ENCODE results near the gene CD300C.
"Not testable (repeated sequence)": the region's sequence is repeated elsewhere in the genome, so short reads cannot be mapped to it uniquely, and the experiment has no call there.

The CD300C gene

DNA sequence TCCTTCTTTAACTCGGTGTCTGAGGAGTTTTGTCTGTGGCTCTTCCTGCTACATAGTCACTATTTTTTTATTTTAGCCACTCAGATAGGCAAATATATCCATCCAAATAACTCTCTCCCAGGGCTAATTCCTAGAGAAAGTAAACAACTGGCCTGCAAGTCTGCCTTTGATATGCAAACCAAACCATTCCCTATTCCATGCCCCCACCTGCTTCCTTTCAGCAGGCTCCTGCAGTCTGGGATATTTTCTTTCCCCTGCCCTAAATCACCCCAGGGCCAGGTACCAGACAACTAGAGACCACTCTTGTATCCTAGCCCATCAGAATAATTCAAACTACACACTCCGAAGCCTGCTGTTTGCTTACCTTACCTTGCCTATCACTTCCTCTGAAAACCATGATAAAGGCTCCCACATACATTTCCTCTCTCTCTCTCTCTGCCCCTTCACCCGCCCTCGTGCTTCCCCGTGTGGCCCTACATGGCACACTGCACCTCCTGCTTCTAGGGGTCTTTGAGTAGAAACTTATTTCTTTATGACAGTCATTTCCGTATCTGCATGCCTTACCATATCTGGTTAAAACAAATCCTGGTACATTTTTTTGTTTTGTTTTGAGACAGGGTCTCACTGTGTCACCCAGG is 13.1 kb upstream of the CD300C start:
- DNase-seq = no peak

DNA sequence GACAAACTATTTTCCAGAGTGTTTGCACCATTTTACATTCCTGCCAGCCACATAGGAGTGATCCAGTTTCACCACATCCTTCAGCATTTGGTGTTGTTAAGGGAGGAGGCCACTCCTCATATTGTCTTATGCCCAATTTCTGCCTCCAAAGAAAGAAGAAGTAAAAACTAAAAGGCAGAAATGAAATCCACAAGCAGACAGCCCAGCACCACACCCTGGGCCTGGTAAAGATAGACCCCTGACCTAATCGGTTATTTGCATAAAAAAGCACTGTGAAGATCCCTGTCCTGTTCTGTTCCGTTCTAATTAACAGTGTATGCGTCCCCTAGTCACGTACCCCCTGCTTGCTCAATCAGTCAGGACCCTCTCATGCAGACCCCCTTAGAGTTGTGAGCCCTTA is 12.5 kb upstream of the CD300C start:
- DNase-seq = not testable (repeated sequence)

DNA sequence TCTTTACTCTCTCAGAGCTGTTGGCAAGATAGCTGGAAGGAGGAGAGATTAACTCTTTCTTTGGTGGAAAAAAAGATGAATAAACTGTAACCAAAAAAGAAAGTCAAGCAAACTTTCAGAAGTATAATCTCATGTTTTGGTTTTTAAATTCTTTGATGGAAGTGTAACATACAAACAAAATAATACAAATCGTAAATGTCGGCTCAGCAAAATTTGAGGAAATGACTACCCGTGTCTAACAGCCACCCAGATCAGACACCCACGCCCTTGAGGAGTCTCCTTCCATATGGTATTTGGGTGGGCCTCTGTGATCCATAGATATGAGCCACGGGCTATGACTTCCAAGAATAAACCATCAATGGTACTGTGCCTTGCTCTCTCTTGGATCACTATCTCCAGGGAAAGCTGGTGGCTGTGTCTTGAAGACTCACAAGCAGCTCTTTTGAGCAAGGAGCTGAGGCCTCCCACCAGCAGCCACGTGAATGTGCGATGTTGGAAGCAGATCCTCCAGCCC is 9.6 kb upstream of the CD300C start:
- DNase-seq = no peak

DNA sequence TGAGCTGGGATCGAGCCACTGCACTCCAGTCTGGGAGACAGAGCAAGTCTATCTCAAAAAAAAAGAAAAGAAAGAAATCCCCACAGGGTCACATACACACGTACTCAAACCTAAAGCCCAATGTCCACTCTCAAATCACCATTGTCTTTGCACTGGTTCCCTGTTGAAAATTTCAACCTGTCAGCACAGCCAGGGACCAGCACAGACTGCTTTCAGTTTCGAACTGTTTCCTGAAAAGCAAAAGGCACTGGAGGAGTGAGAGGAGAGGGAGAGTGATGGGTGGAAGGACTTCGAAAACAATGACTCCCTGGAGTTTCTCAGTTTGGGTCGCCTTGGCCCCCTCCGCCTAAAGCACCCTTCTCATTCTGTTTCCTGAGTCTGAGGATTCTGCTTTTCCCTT is 9.0 kb upstream of the CD300C start:
- no peak for DNase-seq

DNA sequence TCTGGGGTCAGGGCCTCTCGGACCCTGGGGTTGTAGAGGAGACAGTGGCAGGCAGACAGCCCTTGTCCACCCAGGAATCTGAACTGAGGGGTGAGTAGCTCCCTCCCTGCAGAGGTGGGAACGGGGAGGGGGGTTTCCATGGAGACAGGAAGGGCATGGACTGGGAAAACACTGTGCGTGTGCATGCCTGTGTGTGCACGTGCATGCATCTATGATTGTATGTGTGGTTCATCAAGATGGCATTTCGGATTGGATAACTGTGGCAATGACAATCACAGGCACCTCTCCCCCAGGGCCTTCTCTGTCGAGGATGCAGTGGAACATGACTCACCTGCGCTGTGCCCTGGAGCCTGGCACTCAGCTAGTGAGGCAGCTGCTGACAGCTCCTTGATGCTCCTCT is 6.1 kb upstream of the CD300C start:
- no peak for DNase-seq

DNA sequence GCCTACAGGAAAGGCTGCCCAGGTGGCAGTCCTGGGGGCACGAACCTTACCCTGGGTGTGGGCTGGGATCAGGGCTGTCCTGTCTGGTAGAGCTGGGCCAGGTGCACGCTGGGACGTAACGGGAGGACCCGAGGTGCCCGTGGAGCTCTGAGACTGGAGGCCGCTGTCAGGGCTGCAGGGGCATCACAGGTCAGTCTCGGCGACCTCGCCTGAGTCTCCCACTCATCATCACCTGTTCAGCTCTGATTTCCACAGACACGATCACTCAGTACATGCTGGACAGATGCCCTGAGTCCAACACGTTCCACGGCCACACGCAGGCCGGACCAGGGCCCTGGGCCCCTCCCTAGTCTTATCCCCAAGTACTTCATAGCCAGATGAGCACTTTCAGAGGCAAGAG is 4.7 kb upstream of the CD300C start:
- DNase-seq = no peak

DNA sequence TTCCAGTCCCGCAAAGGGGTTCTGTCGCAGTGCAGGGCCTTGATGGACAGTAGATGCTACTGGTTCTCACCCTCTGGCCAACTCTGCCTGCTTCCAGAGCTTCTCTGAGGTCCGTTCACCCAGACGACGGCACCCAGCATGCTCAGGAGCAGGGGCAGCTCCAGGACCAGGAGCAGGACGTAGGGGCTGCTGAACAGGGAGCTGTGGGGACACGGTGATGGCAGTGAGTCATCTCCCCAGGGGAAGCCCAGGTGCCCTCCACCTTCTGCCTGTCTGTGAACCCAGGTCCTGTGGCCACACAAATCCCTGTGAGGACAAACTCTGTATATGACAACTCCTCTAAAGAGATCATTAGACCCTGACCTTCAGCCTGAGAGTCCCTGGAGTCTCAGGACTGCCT is 3.4 kb upstream of the CD300C start:
- DNase-seq = no peak

DNA sequence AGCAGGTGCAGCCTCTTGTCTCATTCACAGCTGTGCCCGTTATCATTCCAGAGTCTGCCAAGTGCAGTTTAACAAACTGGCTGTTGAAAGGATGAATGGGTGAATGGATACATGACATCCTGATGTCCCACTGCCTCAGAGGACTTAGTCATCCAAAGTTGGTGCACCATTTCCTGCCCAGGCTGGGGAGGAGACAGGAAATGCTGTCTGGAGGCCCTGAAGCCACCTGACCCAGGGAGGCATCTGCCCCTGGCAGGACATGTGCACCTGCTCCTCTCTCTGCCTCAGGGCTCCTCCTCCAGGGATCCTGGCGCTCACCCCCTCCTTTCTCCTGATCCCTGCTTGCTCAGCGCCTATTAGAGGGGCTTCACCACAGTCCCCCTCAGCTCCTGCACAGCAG is 1.8 kb upstream of the CD300C start:
- DNase-seq = peak; percentile 18

DNA sequence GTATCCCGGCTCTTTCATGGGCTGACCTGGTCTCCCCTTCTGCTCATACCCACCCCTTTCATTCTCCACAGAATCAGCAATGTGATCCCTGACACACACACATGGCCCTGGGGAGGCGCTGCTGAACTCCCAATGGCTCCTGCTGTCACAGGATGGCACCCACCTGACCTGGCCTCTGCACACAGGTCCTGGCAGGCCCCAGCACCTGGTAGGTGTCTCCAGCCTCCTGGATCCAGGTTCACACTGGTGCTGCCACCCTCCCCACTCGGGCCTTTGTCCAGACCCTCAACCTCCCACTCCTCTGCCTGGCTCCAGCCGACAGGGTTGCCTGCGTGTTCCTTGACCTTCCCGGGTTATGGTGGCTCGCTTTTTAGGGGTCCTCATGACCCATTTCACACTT is 1.3 kb upstream of the CD300C start:
- DNase-seq = no peak

DNA sequence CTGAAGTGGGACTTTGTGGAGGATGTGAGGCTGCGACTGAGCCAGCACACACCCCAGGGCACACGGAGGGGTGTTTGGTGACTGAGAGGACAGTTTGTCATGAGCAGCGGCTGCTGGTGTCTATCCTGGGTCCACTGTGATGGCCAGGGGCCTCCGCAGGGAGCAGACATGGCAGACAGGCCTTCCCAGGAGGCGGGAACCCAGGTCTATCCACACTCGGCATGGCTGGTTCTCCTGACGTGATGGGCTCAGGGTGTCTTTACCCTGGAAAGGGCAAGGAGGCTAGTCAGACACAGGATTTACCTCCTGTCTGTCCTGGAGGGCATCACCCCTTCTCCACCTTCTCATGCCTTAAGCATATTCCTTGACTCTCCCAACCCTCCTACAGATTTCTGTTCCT is 671 bp upstream of the CD300C start:
- no peak for DNase-seq

DNA sequence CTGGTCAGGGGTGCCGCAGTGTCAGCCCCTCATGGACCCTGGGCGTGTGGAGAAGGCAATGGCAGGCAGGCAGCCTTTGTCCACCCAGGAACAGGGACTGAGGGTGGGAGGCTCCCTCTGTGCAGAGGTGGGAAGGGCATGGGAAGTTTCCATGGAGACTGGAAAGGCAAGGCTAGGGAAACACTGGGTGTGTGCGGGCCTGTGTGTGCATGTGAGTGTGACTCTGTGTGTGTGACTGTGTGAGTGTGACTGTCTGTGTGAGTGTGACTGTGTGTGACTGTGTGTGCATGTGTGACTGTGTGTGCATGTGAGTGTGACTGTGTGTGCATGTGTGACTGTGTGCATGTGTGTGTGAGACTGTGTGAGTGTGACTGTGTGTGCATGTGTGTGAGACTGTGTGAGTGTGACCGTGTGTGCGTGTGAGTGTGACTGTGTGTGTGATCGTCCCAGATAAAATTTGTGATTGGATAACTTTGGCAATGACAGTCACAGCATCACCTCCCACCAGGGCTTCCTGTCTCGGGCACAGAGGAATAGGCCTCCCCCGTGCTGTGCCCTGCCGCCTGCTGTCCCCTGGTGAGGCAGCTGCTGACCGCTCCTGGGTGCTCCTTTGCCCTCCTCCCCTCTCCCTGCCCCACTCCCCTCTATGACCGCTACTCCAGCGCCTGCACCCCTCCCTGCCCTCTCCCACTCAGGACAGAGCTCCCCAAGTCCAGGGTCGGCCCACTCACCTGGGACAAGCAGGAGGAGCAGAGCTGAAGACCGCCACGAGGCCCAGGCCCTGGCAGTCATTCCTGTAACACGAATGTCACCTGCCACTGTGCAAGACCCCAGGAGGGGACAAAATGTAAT is 698 bp downstream of the CD300C start:
- DNase-seq = no peak

DNA sequence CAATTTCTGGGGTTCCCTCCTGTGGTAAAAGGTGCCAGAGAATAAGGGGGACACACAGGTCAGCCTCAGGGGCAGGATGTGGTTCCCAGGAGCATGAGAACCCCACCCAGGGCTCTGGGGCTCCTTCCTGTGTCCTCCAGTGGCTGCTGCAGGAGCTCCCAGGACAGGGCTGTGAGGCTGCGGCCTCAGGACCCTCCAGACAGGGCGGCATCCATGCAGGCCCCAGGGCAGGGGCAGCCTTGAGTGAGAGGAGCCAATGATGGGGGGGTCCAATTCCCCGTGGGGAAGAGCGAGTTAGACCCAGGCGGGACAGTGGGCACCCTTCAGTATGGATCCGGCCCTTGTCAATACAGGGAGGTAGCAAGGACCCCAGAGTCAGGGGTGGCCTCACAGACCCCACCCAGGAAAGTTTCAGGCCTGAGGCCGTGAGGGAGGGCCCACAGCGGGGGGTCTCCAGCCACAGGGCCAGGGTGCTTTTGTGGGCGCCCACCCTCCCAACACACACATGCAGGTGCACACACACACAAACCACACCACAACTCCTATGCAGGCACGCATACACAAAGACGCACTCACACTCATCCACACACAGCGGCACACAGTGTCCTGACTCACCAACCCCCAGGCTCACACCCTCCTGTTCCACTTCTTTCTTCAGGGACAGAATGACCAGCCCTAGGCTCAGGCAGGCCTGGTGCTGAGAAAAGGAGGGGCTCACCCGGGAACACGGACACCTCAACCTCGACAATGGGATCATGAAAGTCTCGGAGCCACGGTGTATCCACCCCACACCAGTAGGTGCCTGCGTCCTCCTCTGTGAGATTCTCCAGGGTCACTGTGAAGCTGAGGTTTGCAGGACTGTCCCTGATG is 1.8 kb downstream of the CD300C start:
- no peak for DNase-seq

DNA sequence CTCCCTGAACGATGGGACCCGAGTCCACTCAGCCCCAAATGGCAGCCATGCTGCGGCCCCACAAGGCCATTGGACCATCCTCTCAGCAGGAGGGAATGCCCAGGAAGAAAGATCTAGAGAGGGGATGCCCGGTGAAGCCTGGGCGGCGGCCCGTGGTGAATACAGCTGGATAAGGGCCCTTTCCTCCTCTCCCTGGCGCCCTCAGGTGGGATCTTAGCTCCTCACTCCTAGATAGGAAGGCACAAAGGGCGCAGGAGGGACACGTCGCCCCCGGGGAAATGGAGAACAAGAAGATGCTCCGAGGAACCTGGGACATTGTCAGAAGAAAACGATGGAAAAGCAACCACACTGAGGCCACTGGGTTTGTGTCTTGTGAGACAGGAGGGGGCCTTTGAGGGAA is 2.5 kb downstream of the CD300C start:
- DNase-seq = no peak

DNA sequence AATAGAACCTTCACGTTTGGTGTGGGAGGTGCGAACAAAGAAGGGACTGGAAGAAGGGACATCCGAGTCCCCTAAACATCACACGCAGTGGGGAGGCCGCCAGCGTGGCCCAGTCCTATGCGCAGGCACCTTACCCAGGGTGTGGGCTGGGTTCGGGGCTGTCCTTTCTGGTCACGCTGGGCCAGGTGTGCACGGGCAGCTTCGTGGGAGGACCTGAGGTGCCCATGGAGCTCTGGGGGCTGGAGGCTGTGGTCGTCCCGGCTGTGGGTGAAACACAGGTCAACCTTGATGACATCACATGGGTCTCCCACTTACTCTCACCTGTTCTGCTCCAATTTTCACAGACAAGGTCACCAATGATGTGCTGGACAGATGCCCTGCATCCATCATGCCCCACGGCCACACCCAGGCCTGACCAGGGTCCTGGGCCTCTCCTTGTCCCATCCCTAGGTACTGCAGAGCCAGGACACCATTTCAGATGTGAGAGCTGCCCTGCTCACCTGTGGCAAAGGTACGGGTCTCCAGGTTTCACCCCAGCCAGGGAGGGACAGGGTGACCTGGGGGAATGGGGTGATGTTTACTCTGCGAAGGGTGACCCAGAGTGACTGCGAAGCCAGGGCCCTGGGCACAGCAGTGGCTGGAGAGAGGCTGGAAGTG is 3.1 kb downstream of the CD300C start:
- DNase-seq = no peak

DNA sequence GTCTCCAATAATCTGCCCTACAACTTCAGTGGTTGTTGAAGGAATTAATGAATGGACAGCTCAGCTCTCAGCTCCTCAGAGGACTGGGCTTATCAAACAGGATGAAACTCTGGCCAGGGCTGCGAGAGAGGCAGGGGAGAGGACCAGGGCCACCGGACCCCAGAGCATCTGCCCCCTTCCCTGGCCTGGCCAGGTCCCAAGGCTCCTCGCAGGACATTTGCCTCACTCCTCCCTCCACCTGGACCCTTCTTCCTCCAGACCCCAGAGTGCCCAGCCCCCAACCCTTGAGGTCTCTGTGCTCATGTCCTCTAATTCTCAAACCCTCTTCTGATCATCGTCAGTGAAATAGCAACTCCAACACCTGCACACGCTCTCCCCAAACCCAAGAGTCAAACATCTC is 3.7 kb downstream of the CD300C start:
- no peak for DNase-seq

DNA sequence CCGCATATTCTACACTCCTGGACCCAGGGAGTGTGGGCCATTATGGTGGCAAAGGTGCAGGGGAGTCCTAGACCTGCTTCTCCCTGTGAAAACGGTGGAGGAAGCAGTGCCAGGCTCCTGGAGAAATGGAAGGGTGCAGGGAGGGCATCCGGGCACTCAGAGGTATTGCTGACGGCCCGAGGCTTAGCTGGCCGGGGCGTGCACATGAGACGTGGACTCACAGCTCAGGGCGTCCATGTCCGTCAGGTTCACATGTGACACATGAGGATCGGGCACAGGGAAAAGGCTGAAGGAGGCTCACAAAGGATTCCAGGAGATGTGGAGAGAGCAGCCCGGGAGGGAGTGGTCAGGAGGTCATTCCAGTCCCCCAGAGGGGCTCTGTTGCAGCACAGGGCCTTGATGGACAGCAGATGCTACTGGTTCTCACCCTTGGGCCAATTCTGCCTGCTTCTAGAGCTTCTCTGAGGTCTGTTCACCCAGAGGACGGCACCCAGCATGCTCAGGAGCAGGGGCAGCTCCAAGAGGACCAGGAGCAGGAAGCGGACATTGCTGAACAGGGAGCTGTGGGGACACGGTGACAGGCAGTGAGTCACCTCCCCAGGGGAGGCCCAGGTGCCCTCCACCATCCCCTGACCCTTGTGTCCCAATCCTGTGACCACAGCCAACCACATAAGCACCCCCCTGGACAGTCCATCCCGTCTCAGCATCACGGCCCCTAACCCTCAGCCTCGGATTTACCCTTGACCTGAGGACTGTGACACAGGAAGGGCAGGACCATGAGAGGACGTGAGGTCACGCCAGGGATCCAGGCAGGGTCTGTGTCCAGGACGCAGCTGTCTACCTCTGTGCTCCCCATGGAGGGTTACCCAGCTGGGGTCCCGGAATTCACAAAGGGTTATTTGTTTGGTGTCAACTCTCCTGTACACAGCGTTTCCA is 4.5 kb downstream of the CD300C start:
- no peak for DNase-seq

DNA sequence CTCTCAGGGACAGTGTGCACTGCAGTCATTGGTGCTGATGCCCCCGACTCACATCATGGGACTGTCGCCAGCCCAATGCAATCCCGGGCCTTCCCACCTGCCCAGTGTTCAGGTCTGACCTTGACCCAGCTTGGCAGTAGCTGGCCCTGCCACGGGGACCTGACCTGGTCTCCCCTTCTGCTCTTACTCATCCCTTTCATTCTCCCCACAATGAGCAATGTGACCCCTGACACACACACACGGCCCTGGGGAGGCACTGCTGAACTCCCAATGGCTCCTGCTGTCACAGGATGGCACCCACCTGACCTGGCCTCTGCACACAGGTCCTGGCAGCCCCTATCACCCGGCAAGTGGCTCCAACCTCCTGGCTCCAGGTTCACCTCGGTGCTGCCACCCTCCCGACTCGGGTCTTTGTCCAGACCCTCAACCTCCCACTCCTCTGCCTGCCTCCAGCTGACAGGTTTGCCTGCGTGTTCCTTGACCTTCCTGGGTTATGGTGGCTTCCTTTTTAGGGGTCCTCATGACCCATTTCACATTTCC is 6.6 kb downstream of the CD300C start:
- no peak for DNase-seq

DNA sequence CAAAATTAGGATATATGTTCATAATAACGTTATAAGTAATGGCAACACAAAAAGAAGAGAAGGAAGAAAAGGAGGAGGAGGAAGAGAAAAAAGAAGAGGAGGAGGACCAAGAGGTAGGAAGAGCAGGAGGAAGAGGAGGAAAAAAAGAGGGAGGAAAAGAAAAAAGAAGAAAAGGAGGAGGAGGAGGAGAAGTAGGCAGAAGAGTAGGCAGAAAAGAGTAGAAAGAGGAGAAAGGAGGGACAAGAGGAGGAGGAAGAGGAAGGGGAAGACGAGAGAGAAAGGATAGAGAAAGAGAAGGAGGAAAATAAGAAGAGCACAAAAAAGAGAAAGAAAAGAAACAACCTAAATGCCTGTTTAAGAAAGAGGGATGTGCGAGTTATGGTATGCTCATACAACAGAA is 9.0 kb downstream of the CD300C start:
- no peak for DNase-seq

DNA sequence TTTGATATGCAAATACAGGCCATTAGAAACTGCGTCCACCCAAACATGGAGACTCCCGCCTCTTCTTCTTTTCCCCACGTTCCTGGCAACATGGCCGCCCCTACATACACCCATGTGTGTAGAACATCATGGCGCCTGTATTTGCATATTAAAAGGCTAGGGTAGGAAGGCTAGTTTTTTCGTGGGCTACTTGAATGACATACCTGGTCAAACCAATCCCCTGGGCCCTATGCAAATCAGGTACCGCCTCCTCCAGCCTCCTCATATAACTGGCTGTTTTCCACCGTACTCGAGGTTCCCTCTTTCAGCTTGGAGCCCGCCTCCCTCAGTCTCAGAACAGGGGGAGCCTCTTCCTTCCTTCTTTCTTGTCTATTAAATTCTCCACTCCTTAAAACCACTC is 13.8 kb downstream of the CD300C start:
- DNase-seq = peak; percentile 18

DNA sequence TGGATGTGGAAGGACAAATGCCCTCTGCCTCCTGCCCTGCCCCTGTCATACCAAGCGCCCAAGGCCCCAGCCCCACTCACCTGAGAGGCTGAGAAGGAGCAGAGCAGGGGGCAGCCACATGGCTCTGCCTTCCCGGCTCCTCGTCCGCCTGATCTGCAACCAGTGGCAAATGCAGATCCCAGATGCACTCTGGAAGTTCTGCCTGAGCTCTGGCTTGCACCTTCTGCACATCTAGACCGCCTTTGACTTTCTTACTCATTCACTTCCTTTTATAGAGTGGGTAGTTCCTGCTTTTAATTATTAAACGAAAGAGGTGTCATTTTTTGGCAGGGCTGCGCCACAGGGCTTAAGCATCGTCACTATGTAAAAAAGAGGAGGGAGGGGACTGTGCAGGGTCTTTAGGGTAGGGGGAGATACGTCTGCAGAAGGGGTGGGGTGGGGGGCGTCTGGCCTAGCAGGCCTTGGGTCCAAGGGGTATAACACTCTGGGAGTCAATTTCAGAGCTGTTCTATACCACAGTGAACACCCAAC is 14.6 kb downstream of the CD300C start, which contains the start of gene CD300LB:
Gene CD300LB, minus strand, starts transcription at position 245 of the 531 bp plus-strand sequence. Its CDS starts 125 bp downstream, at position 120.
- no peak for DNase-seq

DNA sequence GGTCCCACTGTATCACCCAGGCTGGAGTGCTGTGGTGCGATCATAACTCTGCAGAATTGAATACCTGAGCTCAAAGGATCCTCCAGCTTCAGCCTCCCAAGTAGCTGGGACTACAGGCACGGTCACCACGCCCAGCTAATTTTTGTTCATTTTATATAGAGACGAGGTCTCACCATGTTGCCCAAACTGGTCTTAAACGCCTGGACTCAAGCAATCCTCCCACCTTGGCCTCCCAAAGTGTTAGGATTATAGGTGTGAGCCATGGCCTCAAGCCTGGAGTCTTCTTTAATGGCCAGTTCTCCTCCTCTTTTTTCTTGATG is 15.1 kb downstream of the CD300C start:
- no peak for DNase-seq
